PC-3 (cell line): ENCODE results near the gene CACUL1.

Experiments
- EZH2 ChIP-seq: fragments of 300-600 bp; sonication (generic); IDR thresholded peaks from one replicate; pipeline ENCODE4 v1.6.1; 2017; ENCODE audit warnings: antibody characterized with exemption, mild to moderate bottlenecking, low read length; ENCODE audit not compliant: unreplicated experiment
- EZH2phosphoT487 ChIP-seq: fragments of 300-600 bp; sonication (generic); IDR thresholded peaks from 2 replicates; pipeline ENCODE4 v1.6.1; 2018; ENCODE audit warnings: mild to moderate bottlenecking, antibody characterized with exemption, low read length, borderline replicate concordance
- TF ChIP-seq, protein P1 (sequence below): fragments of 300-600 bp; sonication (generic); conservative IDR thresholded peaks from 2 replicates; pipeline ENCODE4 v1.5.1; 2017; ENCODE audit warnings: antibody characterized with exemption, low read depth, mild to moderate bottlenecking, low read length

DNA sequence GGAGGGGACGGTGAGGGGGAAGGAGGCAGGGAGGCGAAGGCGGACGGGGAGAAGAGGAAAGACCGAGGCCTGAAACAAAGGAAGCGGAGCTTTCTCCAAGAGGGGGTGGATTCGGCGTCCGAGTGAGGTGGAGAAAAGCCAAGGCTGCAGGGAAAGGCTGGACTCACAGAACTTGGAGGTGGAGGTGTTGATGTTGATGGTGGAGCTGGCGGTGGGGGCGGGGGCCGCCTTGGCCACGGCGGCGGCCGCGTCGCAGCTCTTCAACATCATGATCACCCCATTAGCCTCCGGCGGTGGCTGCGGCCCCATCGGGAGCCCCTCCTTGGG, 578 bp downstream of the CACUL1 start:
- TF ChIP-seq EZH2phosphoT487 (no peak), EZH2 (no peak)
- TF ChIP-seq, protein P1, sequence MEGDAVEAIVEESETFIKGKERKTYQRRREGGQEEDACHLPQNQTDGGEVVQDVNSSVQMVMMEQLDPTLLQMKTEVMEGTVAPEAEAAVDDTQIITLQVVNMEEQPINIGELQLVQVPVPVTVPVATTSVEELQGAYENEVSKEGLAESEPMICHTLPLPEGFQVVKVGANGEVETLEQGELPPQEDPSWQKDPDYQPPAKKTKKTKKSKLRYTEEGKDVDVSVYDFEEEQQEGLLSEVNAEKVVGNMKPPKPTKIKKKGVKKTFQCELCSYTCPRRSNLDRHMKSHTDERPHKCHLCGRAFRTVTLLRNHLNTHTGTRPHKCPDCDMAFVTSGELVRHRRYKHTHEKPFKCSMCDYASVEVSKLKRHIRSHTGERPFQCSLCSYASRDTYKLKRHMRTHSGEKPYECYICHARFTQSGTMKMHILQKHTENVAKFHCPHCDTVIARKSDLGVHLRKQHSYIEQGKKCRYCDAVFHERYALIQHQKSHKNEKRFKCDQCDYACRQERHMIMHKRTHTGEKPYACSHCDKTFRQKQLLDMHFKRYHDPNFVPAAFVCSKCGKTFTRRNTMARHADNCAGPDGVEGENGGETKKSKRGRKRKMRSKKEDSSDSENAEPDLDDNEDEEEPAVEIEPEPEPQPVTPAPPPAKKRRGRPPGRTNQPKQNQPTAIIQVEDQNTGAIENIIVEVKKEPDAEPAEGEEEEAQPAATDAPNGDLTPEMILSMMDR, result no peak
